Neural cell (in vitro differentiated cells): ENCODE results near the gene AGPAT1. TPM values are rescaled to one million over a fixed set of nuclear protein-coding genes. Genes with fewer than 3 reads are reported as not detected.

Source experiments
- H2AFZ ChIP-seq: fragments of 200-600, 300-800 bp; sonication (generic), shearing (Covaris generic); 2 replicates; pipeline ENCODE4 v1.6.0; 2014; ENCODE audit warnings: low read depth, mild to moderate bottlenecking, antibody characterized with exemption, low read length, moderate library complexity
- H3F3A ChIP-seq: fragments of 200-600 bp; shearing (Covaris generic); 2 replicates; pipeline ENCODE4 v1.6.1; 2016; ENCODE audit warnings: mild to moderate bottlenecking, moderate library complexity, mixed read lengths, antibody characterized with exemption, low read length; ENCODE audit not compliant: insufficient read depth, poor library complexity, severe bottlenecking
- H3K27ac ChIP-seq: fragments of 200-600, 300-800 bp; sonication (generic), shearing (Covaris generic); 2 replicates; pipeline ENCODE4 v1.5.1; 2014; ENCODE audit warnings: mild to moderate bottlenecking, low read length, moderate library complexity
- H3K27me3 ChIP-seq: fragments of 300-800, 200-600 bp; sonication (generic), shearing (Covaris generic); 2 replicates; pipeline ENCODE4 v1.6.0; 2014; ENCODE audit warnings: mild to moderate bottlenecking, low read depth, low read length, moderate library complexity; ENCODE audit not compliant: insufficient read depth
- H3K36me3 ChIP-seq: fragments of 300-800, 200-600 bp; sonication (generic), shearing (Covaris generic); 2 replicates; pipeline ENCODE4 v1.5.1; 2014; ENCODE audit warnings: mild to moderate bottlenecking, antibody characterized with exemption, low read length, moderate library complexity; ENCODE audit not compliant: insufficient read depth
- H3K4me2 ChIP-seq: fragments of 300-800, 200-600 bp; sonication (generic), shearing (Covaris generic); 2 replicates; pipeline ENCODE4 v1.6.0; 2014; ENCODE audit warnings: mild to moderate bottlenecking, low read length
- H3K4me3 ChIP-seq: fragments of 300-800, 200-600 bp; sonication (generic), shearing (Covaris generic); 2 replicates; pipeline ENCODE4 v1.5.1; 2014; ENCODE audit warnings: mild to moderate bottlenecking, low read length, moderate library complexity
- H3K79me2 ChIP-seq: fragments of 200-600 bp; shearing (Covaris generic); replicated peaks from 2 replicates; pipeline ENCODE4 v1.6.0; 2014; ENCODE audit warnings: mild to moderate bottlenecking, low read length, moderate library complexity; ENCODE audit not compliant: insufficient read depth
- H3K9ac ChIP-seq: fragments of 300-800, 200-600 bp; sonication (generic), shearing (Covaris generic); 2 replicates; pipeline ENCODE4 v1.6.1; 2016; ENCODE audit warnings: mild to moderate bottlenecking, low read length, mixed read lengths
- H3K9me2 ChIP-seq: fragments of 200-600 bp; shearing (Covaris generic); 2 replicates; pipeline ENCODE4 v1.6.1; 2016; ENCODE audit warnings: mild to moderate bottlenecking, low read length, mixed read lengths; ENCODE audit not compliant: insufficient read depth
- H3K9me3 ChIP-seq: fragments of 200-600, 300-800 bp; sonication (generic), shearing (Covaris generic); 2 replicates; pipeline ENCODE4 v1.6.1; 2016; ENCODE audit warnings: mild to moderate bottlenecking, mixed run types, low read length, moderate library complexity, mixed read lengths
- H4K20me1 ChIP-seq: fragments of 200-600 bp; shearing (Covaris generic); 2 replicates; pipeline ENCODE4 v1.6.1; 2016; ENCODE audit warnings: mild to moderate bottlenecking, mixed run types; ENCODE audit not compliant: insufficient read depth
- EP300 ChIP-seq: fragments of 450-650 bp; conservative IDR thresholded peaks from 2 replicates; pipeline ENCODE4 v1.6.1; 2014; ENCODE audit warnings: antibody characterized with exemption, mild to moderate bottlenecking, moderate library complexity; ENCODE audit not compliant: poor library complexity, severe bottlenecking
- EZH2 ChIP-seq: fragments of 200-600, 300-800 bp; shearing (Covaris generic), sonication (generic); IDR thresholded peaks from 2 replicates; pipeline ENCODE4 v1.6.1; 2014; ENCODE audit warnings: antibody characterized with exemption, low read length, borderline replicate concordance, mild to moderate bottlenecking; ENCODE audit not compliant: insufficient read depth, poor library complexity, severe bottlenecking
- MXI1 ChIP-seq: fragments of 450-650 bp; conservative IDR thresholded peaks from 2 replicates; pipeline ENCODE4 v1.6.1; 2014; ENCODE audit warnings: antibody characterized with exemption, mild to moderate bottlenecking; ENCODE audit not compliant: poor library complexity, severe bottlenecking
- POLR2AphosphoS5 ChIP-seq: IDR thresholded peaks from 2 replicates; pipeline ENCODE4 v1.6.1; 2012
- RAD21 ChIP-seq: fragments of 450-650 bp; conservative IDR thresholded peaks from 2 replicates; pipeline ENCODE4 v1.6.1; 2014; ENCODE audit warnings: antibody characterized with exemption, mild to moderate bottlenecking, moderate library complexity
- SMC3 ChIP-seq: fragments of 450-650 bp; conservative IDR thresholded peaks from 2 replicates; pipeline ENCODE4 v1.6.1; 2014; ENCODE audit warnings: antibody characterized with exemption, mild to moderate bottlenecking, moderate library complexity; ENCODE audit not compliant: poor library complexity
- TAF1 ChIP-seq: IDR thresholded peaks from 2 replicates; pipeline ENCODE4 v1.6.1; 2012; ENCODE audit warnings: low read depth
- polyA plus RNA-seq: library from polyadenylated mRNA; depleted of rRNA; stranded (reverse); fragments of >200 nt; gene quantifications from 2 replicates; pipeline ENCODE4 v1.2.3, GENCODE V29; 2014
- TF ChIP-seq, protein P1 (sequence below): IDR thresholded peaks from 2 replicates; pipeline ENCODE4 v1.6.1; 2012; ENCODE audit warnings: borderline replicate concordance
- TF ChIP-seq, protein P2 (sequence below): fragments of 450-650 bp; IDR thresholded peaks from 2 replicates; pipeline ENCODE4 v1.5.1; 2014; ENCODE audit warnings: antibody characterized with exemption, mild to moderate bottlenecking, moderate library complexity; ENCODE audit not compliant: poor library complexity, severe bottlenecking

Gene AGPAT1
- polyA plus RNA-seq, 1 donor from 2014 or later: 24.7 TPM

DNA sequence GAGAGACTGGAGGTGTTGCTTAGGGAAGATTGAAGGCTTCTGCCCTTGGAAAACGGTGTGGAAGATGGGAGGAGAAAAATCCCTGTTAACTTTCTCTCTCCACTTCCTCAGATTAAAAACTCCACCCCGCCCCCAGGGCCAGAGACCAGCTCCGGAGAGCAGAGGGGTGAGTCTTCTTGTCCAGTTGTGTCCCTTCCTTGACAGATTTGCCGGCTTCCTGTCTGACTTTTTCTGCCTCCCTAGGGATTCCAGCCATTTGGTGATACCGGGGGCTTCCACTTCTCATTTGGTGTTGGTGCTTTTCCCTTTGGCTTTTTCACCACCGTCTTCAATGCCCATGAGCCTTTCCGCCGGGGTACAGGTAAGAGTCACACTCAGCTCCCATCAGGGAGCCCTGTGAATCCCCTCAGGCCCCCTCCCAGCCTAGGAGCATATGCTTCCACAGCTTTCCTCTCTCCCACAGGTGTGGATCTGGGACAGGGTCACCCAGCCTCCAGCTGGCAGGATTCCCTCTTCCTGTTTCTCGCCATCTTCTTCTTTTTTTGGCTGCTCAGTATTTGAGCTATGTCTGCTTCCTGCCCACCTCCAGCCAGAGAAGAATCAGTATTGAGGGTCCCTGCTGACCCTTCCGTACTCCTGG lies 4.0 kb upstream of the AGPAT1 start:
- peaks cover 4% of the 10 kb centered on the region for H3F3A ChIP-seq
- H3K27ac ChIP-seq: no peak overlapping the region
- no peak overlapping the region for H2AFZ ChIP-seq
- peaks cover 29% of the 10 kb centered on the region for H3K79me2 ChIP-seq
- no peaks in the 10 kb centered on the region for H3K36me3 ChIP-seq
- H3K9me3 ChIP-seq: no peaks in the 10 kb centered on the region
- H3K9ac ChIP-seq: peak overlapping the region; percentile 99
- peak overlapping the region; percentile 91 for H3K4me3 ChIP-seq
- peak overlapping the region; percentile 69 for H3K4me2 ChIP-seq
- H3K27me3 ChIP-seq: no peaks in the 10 kb centered on the region
- no peak for TF ChIP-seq EP300
- no peak for TF ChIP-seq POLR2AphosphoS5
- TF ChIP-seq, protein P1, sequence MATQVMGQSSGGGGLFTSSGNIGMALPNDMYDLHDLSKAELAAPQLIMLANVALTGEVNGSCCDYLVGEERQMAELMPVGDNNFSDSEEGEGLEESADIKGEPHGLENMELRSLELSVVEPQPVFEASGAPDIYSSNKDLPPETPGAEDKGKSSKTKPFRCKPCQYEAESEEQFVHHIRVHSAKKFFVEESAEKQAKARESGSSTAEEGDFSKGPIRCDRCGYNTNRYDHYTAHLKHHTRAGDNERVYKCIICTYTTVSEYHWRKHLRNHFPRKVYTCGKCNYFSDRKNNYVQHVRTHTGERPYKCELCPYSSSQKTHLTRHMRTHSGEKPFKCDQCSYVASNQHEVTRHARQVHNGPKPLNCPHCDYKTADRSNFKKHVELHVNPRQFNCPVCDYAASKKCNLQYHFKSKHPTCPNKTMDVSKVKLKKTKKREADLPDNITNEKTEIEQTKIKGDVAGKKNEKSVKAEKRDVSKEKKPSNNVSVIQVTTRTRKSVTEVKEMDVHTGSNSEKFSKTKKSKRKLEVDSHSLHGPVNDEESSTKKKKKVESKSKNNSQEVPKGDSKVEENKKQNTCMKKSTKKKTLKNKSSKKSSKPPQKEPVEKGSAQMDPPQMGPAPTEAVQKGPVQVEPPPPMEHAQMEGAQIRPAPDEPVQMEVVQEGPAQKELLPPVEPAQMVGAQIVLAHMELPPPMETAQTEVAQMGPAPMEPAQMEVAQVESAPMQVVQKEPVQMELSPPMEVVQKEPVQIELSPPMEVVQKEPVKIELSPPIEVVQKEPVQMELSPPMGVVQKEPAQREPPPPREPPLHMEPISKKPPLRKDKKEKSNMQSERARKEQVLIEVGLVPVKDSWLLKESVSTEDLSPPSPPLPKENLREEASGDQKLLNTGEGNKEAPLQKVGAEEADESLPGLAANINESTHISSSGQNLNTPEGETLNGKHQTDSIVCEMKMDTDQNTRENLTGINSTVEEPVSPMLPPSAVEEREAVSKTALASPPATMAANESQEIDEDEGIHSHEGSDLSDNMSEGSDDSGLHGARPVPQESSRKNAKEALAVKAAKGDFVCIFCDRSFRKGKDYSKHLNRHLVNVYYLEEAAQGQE: no peak
- no peak for TF ChIP-seq RAD21
- TF ChIP-seq, protein P2, sequence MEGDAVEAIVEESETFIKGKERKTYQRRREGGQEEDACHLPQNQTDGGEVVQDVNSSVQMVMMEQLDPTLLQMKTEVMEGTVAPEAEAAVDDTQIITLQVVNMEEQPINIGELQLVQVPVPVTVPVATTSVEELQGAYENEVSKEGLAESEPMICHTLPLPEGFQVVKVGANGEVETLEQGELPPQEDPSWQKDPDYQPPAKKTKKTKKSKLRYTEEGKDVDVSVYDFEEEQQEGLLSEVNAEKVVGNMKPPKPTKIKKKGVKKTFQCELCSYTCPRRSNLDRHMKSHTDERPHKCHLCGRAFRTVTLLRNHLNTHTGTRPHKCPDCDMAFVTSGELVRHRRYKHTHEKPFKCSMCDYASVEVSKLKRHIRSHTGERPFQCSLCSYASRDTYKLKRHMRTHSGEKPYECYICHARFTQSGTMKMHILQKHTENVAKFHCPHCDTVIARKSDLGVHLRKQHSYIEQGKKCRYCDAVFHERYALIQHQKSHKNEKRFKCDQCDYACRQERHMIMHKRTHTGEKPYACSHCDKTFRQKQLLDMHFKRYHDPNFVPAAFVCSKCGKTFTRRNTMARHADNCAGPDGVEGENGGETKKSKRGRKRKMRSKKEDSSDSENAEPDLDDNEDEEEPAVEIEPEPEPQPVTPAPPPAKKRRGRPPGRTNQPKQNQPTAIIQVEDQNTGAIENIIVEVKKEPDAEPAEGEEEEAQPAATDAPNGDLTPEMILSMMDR: no peak
- no peak for TF ChIP-seq MXI1
- TF ChIP-seq SMC3: no peak
- TF ChIP-seq EZH2: no peak
- no peak for TF ChIP-seq TAF1
- H4K20me1 ChIP-seq: no peaks in the 10 kb centered on the region
- no peaks in the 10 kb centered on the region for H3K9me2 ChIP-seq

DNA sequence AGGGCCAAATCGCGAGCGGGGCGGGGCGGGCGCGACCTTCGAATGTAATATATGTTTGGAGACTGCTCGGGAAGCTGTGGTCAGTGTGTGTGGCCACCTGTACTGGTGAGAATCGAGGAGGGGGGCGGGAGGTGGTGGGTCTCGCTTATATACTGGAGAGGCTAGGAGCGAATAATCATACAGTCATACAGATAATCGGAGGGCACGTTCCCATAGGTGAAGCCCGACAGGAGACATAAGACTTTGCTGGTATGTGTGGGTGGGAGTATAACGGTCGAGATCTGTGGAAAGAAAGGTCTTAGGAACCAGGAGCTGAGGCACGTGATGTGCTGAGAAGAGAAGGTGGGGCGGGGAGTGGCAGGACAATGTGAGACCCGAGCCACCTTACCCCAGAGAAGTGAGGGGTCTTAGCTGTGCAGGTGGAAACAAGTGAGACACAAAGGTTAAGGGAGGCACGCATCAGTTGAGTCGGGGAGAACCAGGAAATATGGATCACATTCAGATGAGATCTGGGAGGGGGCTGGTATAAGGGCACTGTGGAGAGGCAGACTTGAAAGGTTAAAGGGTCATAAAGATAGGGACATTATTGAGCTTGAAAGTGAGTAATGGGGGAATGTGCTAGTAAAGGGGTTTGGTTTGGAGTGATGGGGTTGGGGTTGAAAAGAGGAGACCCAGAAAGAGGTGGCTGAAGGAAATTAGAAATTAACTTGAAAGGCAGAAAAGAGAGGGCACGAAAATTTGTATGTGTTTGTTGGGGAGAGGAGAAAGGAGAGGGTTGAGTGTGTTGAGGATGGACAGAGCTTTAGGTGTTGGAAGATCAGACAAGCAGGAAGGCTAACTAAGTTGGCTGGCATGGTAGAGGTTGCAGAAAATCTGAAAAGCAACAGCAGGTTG lies 2.9 kb upstream of the AGPAT1 start:
- no peaks in the 10 kb centered on the region for H3K36me3 ChIP-seq
- no peaks in the 10 kb centered on the region for H3K9me3 ChIP-seq
- H3F3A ChIP-seq: peaks cover 4% of the 10 kb centered on the region
- H2AFZ ChIP-seq: peak overlapping the region; percentile 67
- H3K9ac ChIP-seq: peak overlapping the region; percentile 99
- H3K9me2 ChIP-seq: no peaks in the 10 kb centered on the region
- peak; percentile 45 for TF ChIP-seq POLR2AphosphoS5
- TF ChIP-seq, protein P1: peak; percentile 59
- TF ChIP-seq MXI1: peak; percentile 61
- peak; percentile 50 for TF ChIP-seq TAF1
- TF ChIP-seq, protein P2: no peak
- no peak for TF ChIP-seq EP300
- peak; percentile 32 for TF ChIP-seq RAD21
- TF ChIP-seq SMC3: peak; percentile 41
- TF ChIP-seq EZH2: no peak
- peak overlapping the region; percentile 97 for H3K27ac ChIP-seq
- peaks cover 40% of the 10 kb centered on the region for H3K79me2 ChIP-seq
- H3K4me3 ChIP-seq: peak overlapping the region; percentile 91
- no peaks in the 10 kb centered on the region for H4K20me1 ChIP-seq
- no peaks in the 10 kb centered on the region for H3K27me3 ChIP-seq
- peak overlapping the region; percentile 69 for H3K4me2 ChIP-seq
